WTC11 (cell line): ENCODE results near the gene CGRRF1.

Source experiments
- CBFB ChIP-seq: sonication (generic); formaldehyde crosslinking; IDR thresholded peaks from 2 replicates; pipeline ENCODE4 v1.8.1; 2022; ENCODE audit warnings: mild to moderate bottlenecking, low read depth, missing genetic modification reagents
- CTCF ChIP-seq: fragments of 200-600 bp; IDR thresholded peaks from 2 replicates; pipeline ENCODE4 v1.8.0; 2022; ENCODE audit warnings: antibody characterized with exemption
- ELF4 ChIP-seq: sonication (generic); formaldehyde crosslinking; IDR thresholded peaks from 2 replicates; pipeline ENCODE4 v1.8.1; 2022; ENCODE audit warnings: low read depth, mild to moderate bottlenecking, moderate library complexity, missing genetic modification reagents
- ETV6 ChIP-seq: sonication (generic); formaldehyde crosslinking; IDR thresholded peaks from 2 replicates; pipeline ENCODE4 v1.8.1; 2022; ENCODE audit warnings: mild to moderate bottlenecking, missing genetic modification reagents
- FOXJ3 ChIP-seq: sonication (generic); formaldehyde crosslinking; IDR thresholded peaks from 2 replicates; pipeline ENCODE4 v1.9.0; 2021; ENCODE audit warnings: missing genetic modification reagents, mild to moderate bottlenecking, borderline replicate concordance
- MAX ChIP-seq: sonication (generic); formaldehyde crosslinking; IDR thresholded peaks from 2 replicates; pipeline ENCODE4 v1.8.0; 2022; ENCODE audit warnings: mild to moderate bottlenecking, missing genetic modification reagents
- NFE2L1 ChIP-seq: sonication (generic); formaldehyde crosslinking; IDR thresholded peaks from 2 replicates; pipeline ENCODE4 v1.8.1; 2023; ENCODE audit warnings: missing genetic modification reagents
- SP1 ChIP-seq: sonication (generic); formaldehyde crosslinking; conservative IDR thresholded peaks from 2 replicates; pipeline ENCODE4 v1.8.1; 2022; ENCODE audit warnings: missing genetic modification reagents
- TP53 ChIP-seq: sonication (generic); formaldehyde crosslinking; IDR thresholded peaks from 2 replicates; pipeline ENCODE4 v1.8.1; 2023; ENCODE audit warnings: mild to moderate bottlenecking, missing genetic modification reagents

- TF ChIP-seq CTCF = no peak
- no peak for TF ChIP-seq NFE2L1 (CRISPR knock-in tag)
- TF ChIP-seq ELF4 = no peak
- no peak for TF ChIP-seq MAX (CRISPR knock-in tag)
- no peak for TF ChIP-seq FOXJ3 (CRISPR knock-in tag)
- no peak for TF ChIP-seq ETV6 (CRISPR knock-in tag)
- no peak for TF ChIP-seq TP53
- TF ChIP-seq SP1 = no peak
- TF ChIP-seq CBFB (CRISPR knock-in tag) = no peak
Observed at GRCh38 chr14:54489731-54490444, 19.8 kb upstream of the CGRRF1 start.
